Esophagus squamous epithelium (tissue), 5 donors: Measurements from ENCODE around the gene ITCH. TPM values are rescaled to one million over a fixed set of nuclear protein-coding genes. Genes with fewer than 3 reads are reported as not detected.

Source experiments
- DNase-seq: peaks from one replicate; lab custom pipeline; 2025; lab: John Stamatoyannopoulos, UW
- H3K27ac ChIP-seq, 4 donors: fragments of 200-600 bp; sonication (generic); one replicate each; pipeline ENCODE4 v1.5.1; 2016 to 2019; ENCODE audit warnings: mild to moderate bottlenecking in 1 of 4
- H3K27me3 ChIP-seq, 4 donors: fragments of 200-600 bp; sonication (generic); 1 replicate in 3 of 4; 2 replicates in 1 of 4; pipeline versions ENCODE4 v1.5.1 to v1.6.0; 2017 to 2021; ENCODE audit warnings: antibody characterized with exemption in 1 of 4
- H3K36me3 ChIP-seq, 3 donors: fragments of 200-600 bp; sonication (generic); one replicate each; pipeline ENCODE4 v1.5.1; 2016 to 2019
- H3K4me1 ChIP-seq, 3 donors: fragments of 200-600 bp; sonication (generic); one replicate each; pipeline ENCODE4 v1.5.1; 2017 to 2019
- H3K4me3 ChIP-seq, 4 donors: fragments of 200-600 bp; sonication (generic); 1 replicate in 3 of 4; 2 replicates in 1 of 4; pipeline ENCODE4 v1.5.1; 2016 to 2019; ENCODE audit warnings: mild to moderate bottlenecking in 2 of 4, moderate library complexity in 1 of 4
- H3K9me3 ChIP-seq, 3 donors: fragments of 200-600 bp; sonication (generic); one replicate each; pipeline ENCODE4 v1.5.1; 2016 to 2019
- POLR2A ChIP-seq, 4 donors: fragments of 450-650 bp; IDR thresholded peaks; one replicate each; pipeline ENCODE4 v1.6.1; 2017; ENCODE audit warnings: antibody characterized with exemption in 4 of 4, mild to moderate bottlenecking in 4 of 4, moderate library complexity in 3 of 4
- WGBS, 2 donors: methylation state at CpG; one replicate each; pipeline ENCODE4 v1.1.5; 2018; 5-methylcytosine and 5-hydroxymethylcytosine counted together
- intact Hi-C: fragments of 100-400 bp; cut with DNase I; formaldehyde crosslinking; loops from one replicate; pipeline ENCODE4 v1.15.0; 2022
- total RNA-seq, 4 donors: library from RNA; depleted of rRNA; stranded (reverse); fragments of >200 nt; gene quantifications; one replicate each; pipeline ENCODE4 v1.1.0, GENCODE V29; 2016
- TF ChIP-seq, protein P1 (sequence below), 6 experiments: fragments of 450-650 bp in 4 of 6; fragments of 200-600 bp in 2 of 6; sonication (generic) in 2 of 6; IDR thresholded peaks; one replicate each; pipeline ENCODE4 v1.5.1; 2016 to 2019; ENCODE audit warnings: antibody characterized with exemption in 6 of 6, mild to moderate bottlenecking in 4 of 6, moderate library complexity in 4 of 6
- donor health status: DM: yes; HTN: yes; CAD: no.

The ITCH gene
- total RNA-seq, 4 donors from 2014 or later, result 45.9 to 67.9 (median 54.5) TPM

DNA sequence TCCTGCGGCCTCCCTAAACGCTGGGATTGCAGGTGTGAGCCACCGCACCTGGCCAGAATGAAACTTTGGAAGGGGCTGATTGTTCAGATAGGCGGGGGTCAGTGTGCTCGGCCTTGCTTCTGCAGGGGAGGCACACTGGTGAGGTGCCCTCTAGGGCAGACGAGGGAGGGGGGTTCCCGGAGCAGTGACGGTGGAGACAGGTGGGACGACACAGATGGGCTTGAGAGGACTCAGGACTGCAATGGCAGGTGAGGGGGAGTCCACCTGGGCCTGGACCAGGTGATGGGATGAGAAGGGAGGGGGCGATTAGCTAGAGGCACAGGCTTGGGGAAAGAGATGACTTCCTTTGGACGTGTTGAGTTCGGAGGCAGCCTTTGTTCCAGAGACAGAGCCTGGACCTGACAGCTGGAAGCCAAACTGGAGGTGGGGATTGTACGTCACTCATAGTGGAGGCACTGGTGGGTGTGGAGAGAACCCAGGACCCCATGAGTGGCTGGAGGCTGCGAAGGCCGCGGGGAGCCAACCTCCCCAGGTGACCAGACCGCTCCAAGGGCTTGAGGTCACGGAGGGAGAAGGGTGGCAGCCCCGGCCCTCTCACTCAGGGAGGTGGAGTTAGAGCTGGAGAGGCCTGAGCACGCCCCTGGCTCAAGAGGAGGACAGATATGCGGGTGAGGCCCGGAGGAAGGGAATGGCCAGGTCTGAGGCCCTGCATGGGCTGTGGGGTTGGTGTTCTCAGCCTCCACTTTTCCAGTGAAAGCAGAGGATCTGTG is 185.0 kb downstream of the ITCH start:
- WGBS, 2 donors, result 81 to 87% methylated on average over 11 of the region's 22 CpGs
- Histone ChIP-seq H3K27ac (no peak overlapping the region), H3K9me3 (no peaks in the 10 kb centered on the region), H3K36me3 (no peaks in the 10 kb centered on the region), H3K4me3 (no peak overlapping the region), H3K4me1 (peaks cover 0 to 29% (median 7%) of the 10 kb centered on the region in 3 donors), H3K27me3 (no peaks in the 10 kb centered on the region)
- intact Hi-C loops, result no loop called here
- DNase-seq, result no peak
- TF ChIP-seq POLR2A (IDR thresholded peaks at IDR 0.05), result no peak
- TF ChIP-seq, protein P1, sequence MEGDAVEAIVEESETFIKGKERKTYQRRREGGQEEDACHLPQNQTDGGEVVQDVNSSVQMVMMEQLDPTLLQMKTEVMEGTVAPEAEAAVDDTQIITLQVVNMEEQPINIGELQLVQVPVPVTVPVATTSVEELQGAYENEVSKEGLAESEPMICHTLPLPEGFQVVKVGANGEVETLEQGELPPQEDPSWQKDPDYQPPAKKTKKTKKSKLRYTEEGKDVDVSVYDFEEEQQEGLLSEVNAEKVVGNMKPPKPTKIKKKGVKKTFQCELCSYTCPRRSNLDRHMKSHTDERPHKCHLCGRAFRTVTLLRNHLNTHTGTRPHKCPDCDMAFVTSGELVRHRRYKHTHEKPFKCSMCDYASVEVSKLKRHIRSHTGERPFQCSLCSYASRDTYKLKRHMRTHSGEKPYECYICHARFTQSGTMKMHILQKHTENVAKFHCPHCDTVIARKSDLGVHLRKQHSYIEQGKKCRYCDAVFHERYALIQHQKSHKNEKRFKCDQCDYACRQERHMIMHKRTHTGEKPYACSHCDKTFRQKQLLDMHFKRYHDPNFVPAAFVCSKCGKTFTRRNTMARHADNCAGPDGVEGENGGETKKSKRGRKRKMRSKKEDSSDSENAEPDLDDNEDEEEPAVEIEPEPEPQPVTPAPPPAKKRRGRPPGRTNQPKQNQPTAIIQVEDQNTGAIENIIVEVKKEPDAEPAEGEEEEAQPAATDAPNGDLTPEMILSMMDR (IDR thresholded peaks at IDR 0.05), result no peak

- H3K27me3 ChIP-seq, result no peaks in the 10 kb centered on the region
- no peak for TF ChIP-seq POLR2A (IDR thresholded peaks at IDR 0.05)
- TF ChIP-seq, protein P1 (IDR thresholded peaks at IDR 0.05), result no peak
- intact Hi-C loops, result no loop called here
- peak overlapping the region in 1 of 4 donors; percentile 9 for H3K27ac ChIP-seq
- WGBS, 2 donors, result 30 to 52% methylated on average over 8 to 14 of the region's 20 CpGs
- peaks cover 0 to 35% (median 6%) of the 10 kb centered on the region in 3 donors for H3K4me1 ChIP-seq
- H3K9me3 ChIP-seq, result no peaks in the 10 kb centered on the region
- no peak for DNase-seq
- H3K4me3 ChIP-seq, result no peak overlapping the region
- no peaks in the 10 kb centered on the region for H3K36me3 ChIP-seq
These were observed 186.3 kb downstream of the ITCH start for GRCh38 chr20:34549291-34549928.

DNA sequence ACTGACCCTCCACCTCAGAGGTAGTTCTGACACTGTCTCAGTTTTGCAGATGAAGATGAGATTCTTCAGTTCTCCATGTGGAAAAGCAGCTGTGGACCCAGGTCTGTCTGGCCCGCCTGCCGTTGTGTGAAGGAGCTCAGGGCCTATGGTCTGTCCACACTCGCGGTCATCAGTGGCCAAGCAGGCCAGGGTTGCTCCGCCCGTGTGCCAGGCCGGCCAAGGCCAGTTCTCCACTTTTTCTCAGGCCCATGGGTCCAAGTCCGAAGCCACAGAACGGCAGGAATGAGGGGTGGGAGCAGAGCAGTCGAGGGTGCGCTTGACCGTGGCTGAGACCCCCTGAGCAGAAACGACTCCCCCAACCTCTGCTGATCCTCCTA is 186.8 kb downstream of the ITCH start:
- 40% methylated on average over 1 of the region's 13 CpGs; no CpG with 5 or more reads in 1 of the 2 donors for WGBS, 2 donors
- no peaks in the 10 kb centered on the region for H3K27me3 ChIP-seq

DNA sequence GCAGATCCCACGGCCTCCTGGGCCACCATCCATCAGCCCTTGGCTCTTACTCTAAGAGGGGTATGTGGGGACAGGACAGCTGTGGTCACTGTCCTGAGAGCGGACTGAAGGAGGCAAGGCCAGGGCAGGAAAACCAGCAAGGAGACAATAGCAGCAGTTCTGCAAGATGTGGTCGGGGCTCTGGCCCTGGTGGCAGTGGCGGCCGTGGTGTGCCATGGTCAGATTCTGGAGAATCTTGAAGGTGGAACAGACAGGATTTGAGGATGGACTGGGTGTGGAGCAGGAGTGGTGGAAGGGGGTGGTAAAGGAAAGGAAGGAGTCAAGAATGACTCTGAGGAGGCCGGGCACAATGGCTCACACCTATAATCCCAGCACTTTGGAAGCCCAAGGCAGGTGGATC is 189.5 kb downstream of the ITCH start:
- intact Hi-C loops, result no loop called here
- 85 to 94% methylated on average over 5 to 6 of the region's 6 CpGs for WGBS, 2 donors
- TF ChIP-seq POLR2A (IDR thresholded peaks at IDR 0.05), result no peak
- TF ChIP-seq, protein P1 (IDR thresholded peaks at IDR 0.05), result no peak

More for the DNA sequence above, 186.8 kb downstream of the ITCH start:
- intact Hi-C loops, result no loop called here
- Histone ChIP-seq H3K27ac (peak overlapping the region in 1 of 4 donors; percentile 9), H3K36me3 (no peaks in the 10 kb centered on the region), H3K4me3 (no peak overlapping the region), H3K4me1 (peaks cover 0 to 32% (median 3%) of the 10 kb centered on the region in 3 donors), H3K9me3 (no peaks in the 10 kb centered on the region)
- TF ChIP-seq POLR2A (IDR thresholded peaks at IDR 0.05), result no peak
- TF ChIP-seq, protein P1 (IDR thresholded peaks at IDR 0.05), result no peak
- no peak for DNase-seq

GRCh38 chr20:34553366-34553867 is 190.3 kb downstream of the ITCH start:
- 32 to 40% methylated on average over 4 of the region's 4 CpGs for WGBS, 2 donors
- Histone ChIP-seq H3K4me1 (peaks cover 4 to 43% (median 10%) of the 10 kb centered on the region in 3 donors), H3K4me3 (no peak overlapping the region), H3K9me3 (no peaks in the 10 kb centered on the region), H3K36me3 (no peaks in the 10 kb centered on the region), H3K27ac (peak overlapping the region in 3 of 4 donors; percentile 7 to 21 (median 21)), H3K27me3 (no peaks in the 10 kb centered on the region)
- TF ChIP-seq, protein P1 (IDR thresholded peaks at IDR 0.05), result no peak
- no peak for TF ChIP-seq POLR2A (IDR thresholded peaks at IDR 0.05)
- no peak for DNase-seq
- intact Hi-C loops, result no loop called here

More for the DNA sequence above, 189.5 kb downstream of the ITCH start:
- H3K4me3 ChIP-seq, result no peak overlapping the region
- H3K36me3 ChIP-seq, result no peaks in the 10 kb centered on the region
- DNase-seq, result no peak
- no peaks in the 10 kb centered on the region for H3K27me3 ChIP-seq
- H3K4me1 ChIP-seq, result peaks cover 2 to 35% (median 5%) of the 10 kb centered on the region in 3 donors
- no peaks in the 10 kb centered on the region for H3K9me3 ChIP-seq
- H3K27ac ChIP-seq, result no peak overlapping the region
